GM18870 (cell line): Measurements from ENCODE around the gene C15orf61.

Source experiments
- ATAC-seq: cut with Tn5 transposase; IDR thresholded peaks from one replicate; pipeline ENCODE4 v1.9.1; 2021; ENCODE audit warnings: moderate library complexity; ENCODE audit not compliant: unreplicated experiment

Gene C15orf61

GRCh38 chr15:67579164-67579563, 58.2 kb downstream of the C15orf61 start:
- ATAC-seq: no peak
